ENCODE measurements around the gene PARP11.
A peak's percentile ranks its signal among the peaks of the same experiment; 100 is the strongest.
"Not testable (repeated sequence)": the region's sequence is repeated elsewhere in the genome, so short reads cannot be mapped to it uniquely, and the experiment has no call there.

PARP11 gene

DNA sequence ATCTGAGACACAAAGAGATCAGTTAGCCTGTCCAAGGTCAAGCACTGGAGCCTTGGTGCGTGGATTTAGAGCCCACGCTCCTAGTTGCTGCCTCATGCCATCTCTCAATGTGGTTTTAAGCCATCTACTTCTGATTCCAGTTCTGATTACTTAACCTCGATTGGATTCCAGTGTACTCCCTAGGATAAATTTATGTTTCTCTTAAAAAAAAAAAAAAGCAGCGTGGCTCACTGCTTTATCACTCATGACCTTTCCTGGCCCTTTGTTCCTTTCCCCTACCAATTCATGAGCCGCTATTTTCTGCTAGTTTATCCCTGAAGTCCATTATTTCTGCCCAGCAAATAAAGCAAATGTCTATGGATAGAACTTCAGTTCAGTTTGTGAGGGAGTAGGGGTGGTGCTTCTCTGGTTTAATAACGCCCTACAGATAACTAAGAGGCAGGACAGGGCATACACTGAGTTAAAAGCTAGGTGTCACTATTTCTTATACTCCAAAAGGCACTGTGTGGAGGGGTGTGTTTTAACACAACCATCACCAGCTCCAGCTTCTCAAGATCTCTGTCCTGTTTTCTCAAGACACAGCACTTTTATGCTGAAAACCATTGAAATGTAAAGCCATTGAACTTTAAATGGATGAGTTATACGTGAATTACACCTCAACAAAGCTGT is 9.8 kb upstream of the PARP11 start:
- no peak overlapping the region for H3K27ac ChIP-seq (ENCODE audit: low read depth, low read length, severe bottlenecking)
- peaks cover 8% of the 10 kb centered on the region for H3K9me3 ChIP-seq (ENCODE audit: control insufficient read depth, low read length)
- H3K4me3 ChIP-seq (ENCODE audit: extremely low read depth, insufficient read depth, low read length, poor library complexity, severe bottlenecking), result no peak overlapping the region
- WGBS, 2 experiments (ENCODE audit: insufficient coverage in 2 of 2), result 75 to 91% methylated on average over 4 of the region's 7 CpGs
- H3K36me3 ChIP-seq (ENCODE audit: control insufficient read depth, insufficient read depth, low read length), result no peaks in the 10 kb centered on the region
- H3K4me1 ChIP-seq (ENCODE audit: control insufficient read depth, insufficient read depth, low read length, poor library complexity, severe bottlenecking), result peaks cover 7% of the 10 kb centered on the region

DNA sequence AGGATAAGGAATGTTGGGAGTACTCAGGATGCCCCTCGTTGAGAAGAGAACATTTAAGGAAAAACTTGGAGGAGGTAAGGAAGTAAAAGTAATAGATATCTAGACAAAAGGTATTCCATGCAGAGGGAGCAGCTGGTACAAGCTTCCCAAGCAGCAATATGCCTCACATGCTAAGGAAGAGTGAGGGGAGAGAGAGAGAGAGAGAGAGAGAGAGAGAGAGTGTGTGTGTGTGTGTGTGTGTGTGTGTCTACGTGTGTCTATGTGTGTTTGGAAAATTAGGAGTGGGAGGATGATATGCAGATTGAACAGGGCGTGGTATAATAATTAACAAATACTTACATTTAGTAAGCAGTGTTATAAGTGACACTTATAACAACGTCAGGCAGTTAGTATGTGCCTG is 9.2 kb upstream of the PARP11 start:
- peaks cover 7% of the 10 kb centered on the region for H3K4me1 ChIP-seq (ENCODE audit: control insufficient read depth, insufficient read depth, low read length, poor library complexity, severe bottlenecking)
- WGBS, 2 experiments (ENCODE audit: insufficient coverage in 2 of 2), result 77 to 94% methylated on average over 2 of the region's 4 CpGs
- H3K27ac ChIP-seq (ENCODE audit: low read depth, low read length, severe bottlenecking), result no peak overlapping the region
- no peaks in the 10 kb centered on the region for H3K36me3 ChIP-seq (ENCODE audit: control insufficient read depth, insufficient read depth, low read length)
- no peak overlapping the region for H3K4me3 ChIP-seq (ENCODE audit: extremely low read depth, insufficient read depth, low read length, poor library complexity, severe bottlenecking)
- H3K9me3 ChIP-seq (ENCODE audit: control insufficient read depth, low read length), result peaks cover 8% of the 10 kb centered on the region

DNA sequence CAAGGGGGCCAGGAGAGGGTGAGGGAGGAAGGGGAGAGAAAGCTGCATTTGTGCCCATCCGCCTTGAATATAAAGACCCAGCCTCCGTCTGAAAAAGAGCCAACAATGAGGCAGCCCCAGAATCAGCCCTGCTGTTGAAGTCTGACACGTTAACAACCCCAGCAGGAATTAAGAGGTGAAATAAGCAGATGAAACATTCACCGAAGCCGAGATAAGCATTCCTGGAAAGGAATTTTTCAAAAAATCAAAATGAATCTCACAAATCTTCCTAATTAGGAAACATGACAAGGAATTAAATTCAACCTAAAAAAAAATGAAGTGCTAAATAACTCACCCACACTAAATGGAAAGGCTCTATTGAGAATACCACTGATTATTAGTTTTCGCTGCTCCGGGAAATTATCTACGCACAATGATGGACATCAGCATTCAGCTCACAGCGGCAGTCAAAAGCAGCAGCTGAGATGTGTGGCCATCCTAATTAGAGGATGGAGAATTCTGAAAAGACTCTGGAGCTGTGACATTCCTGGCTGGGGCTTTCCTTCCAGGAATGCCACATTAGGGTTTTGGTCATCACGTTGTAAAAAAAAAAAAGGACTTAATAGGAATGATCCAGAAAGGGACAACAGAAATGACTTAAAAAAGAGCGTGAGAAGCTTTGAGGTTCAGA is 8.2 kb upstream of the PARP11 start:
- H3K27ac ChIP-seq (ENCODE audit: low read depth, low read length, severe bottlenecking), result peak overlapping the region; percentile 18
- H3K4me3 ChIP-seq (ENCODE audit: extremely low read depth, insufficient read depth, low read length, poor library complexity, severe bottlenecking), result no peak overlapping the region
- H3K4me1 ChIP-seq (ENCODE audit: control insufficient read depth, insufficient read depth, low read length, poor library complexity, severe bottlenecking), result peaks cover 7% of the 10 kb centered on the region
- 49 to 61% methylated on average over 6 to 9 of the region's 11 CpGs for WGBS, 2 experiments (ENCODE audit: insufficient coverage in 2 of 2)
- peaks cover 8% of the 10 kb centered on the region for H3K9me3 ChIP-seq (ENCODE audit: control insufficient read depth, low read length)
- H3K36me3 ChIP-seq (ENCODE audit: control insufficient read depth, insufficient read depth, low read length), result no peaks in the 10 kb centered on the region

DNA sequence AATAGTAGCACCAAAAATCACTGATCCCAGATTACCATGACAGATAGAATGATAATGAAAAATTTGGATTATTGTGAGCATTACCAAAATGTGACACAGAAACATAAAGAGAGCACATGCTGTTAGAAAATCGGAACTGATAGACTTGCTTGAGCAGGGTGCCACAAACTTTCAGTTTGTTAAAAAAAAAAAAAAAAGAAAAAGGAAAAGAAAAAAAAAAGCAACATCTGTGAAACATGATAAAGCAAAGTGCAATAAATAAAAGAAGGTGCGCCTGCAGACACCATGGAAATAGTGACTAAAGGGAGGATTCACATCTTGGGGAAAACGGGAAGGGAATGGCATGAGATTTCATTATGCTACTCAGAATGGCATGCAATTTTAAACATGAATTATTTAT is 6.6 kb upstream of the PARP11 start:
- Histone ChIP-seq H3K4me1 (ENCODE audit: control insufficient read depth, insufficient read depth, low read length, poor library complexity, severe bottlenecking) (peaks cover 7% of the 10 kb centered on the region), H3K36me3 (ENCODE audit: control insufficient read depth, insufficient read depth, low read length) (no peaks in the 10 kb centered on the region), H3K4me3 (ENCODE audit: extremely low read depth, insufficient read depth, low read length, poor library complexity, severe bottlenecking) (no peak overlapping the region), H3K9me3 (ENCODE audit: control insufficient read depth, low read length) (peaks cover 8% of the 10 kb centered on the region), H3K27ac (ENCODE audit: low read depth, low read length, severe bottlenecking) (no peak overlapping the region)
- WGBS, 2 experiments (ENCODE audit: insufficient coverage in 2 of 2), result 83 to 89% methylated on average over 1 to 2 of the region's 3 CpGs

DNA sequence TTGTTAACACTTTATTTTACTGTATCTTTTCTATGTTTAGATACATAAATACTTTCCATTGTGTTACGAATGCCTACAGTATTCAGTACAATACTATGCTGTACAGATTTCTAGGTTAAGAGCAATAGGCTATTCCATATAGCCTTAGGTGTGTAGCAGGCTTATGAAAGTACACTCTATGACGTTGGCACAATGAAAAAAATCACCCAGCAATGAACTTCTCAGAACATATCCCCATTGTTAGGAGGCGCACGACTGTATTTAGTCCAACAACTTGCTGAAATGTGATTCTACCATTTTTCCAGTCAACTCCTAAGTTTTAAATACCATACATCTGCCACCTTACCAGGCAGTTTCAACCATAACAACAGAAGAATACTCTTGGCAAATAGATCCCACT is 1.8 kb downstream of the PARP11 start:
- Histone ChIP-seq H3K4me3 (ENCODE audit: extremely low read depth, insufficient read depth, low read length, poor library complexity, severe bottlenecking) (peak overlapping the region; percentile 69), H3K4me1 (ENCODE audit: control insufficient read depth, insufficient read depth, low read length, poor library complexity, severe bottlenecking) (peaks cover 3% of the 10 kb centered on the region), H3K36me3 (ENCODE audit: control insufficient read depth, insufficient read depth, low read length) (no peaks in the 10 kb centered on the region), H3K9me3 (ENCODE audit: control insufficient read depth, low read length) (no peaks in the 10 kb centered on the region), H3K27ac (ENCODE audit: low read depth, low read length, severe bottlenecking) (no peak overlapping the region)
- 83 to 97% methylated on average over 3 of the region's 4 CpGs for WGBS, 2 experiments (ENCODE audit: insufficient coverage in 2 of 2)

- Histone ChIP-seq H3K36me3 (ENCODE audit: control insufficient read depth, insufficient read depth, low read length) (no peaks in the 10 kb centered on the region), H3K4me3 (ENCODE audit: extremely low read depth, insufficient read depth, low read length, poor library complexity, severe bottlenecking) (no peak overlapping the region), H3K9me3 (ENCODE audit: control insufficient read depth, low read length) (peaks cover 5% of the 10 kb centered on the region), H3K27ac (ENCODE audit: low read depth, low read length, severe bottlenecking) (no peak overlapping the region), H3K4me1 (ENCODE audit: control insufficient read depth, insufficient read depth, low read length, poor library complexity, severe bottlenecking) (peaks cover 3% of the 10 kb centered on the region)
- WGBS, 2 experiments (ENCODE audit: insufficient coverage in 2 of 2), result no CpG with 5 or more reads among the region's 6 CpGs
These were observed 3.3 kb downstream of the PARP11 start for GRCh38 chr12:3869865-3870264.

DNA sequence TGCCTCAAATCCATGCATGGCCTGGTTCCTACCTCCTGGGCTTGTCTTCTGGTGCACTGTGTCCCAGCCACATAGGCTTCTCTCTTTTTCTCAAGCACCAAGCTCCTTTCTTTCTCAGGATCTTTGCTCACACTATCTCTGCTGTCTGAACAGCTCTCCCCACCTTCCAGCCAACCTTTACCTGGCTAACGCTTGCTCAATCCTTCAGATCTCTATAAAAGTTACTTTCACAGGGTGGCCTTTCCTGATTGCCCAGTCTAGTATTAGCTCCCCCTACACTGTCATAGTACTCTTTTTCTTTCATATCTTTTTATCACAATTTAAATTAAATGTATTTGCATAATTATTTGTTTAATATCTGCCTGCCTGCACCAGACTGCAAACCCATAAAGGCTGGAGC is 3.8 kb downstream of the PARP11 start:
- Histone ChIP-seq H3K4me3 (ENCODE audit: extremely low read depth, insufficient read depth, low read length, poor library complexity, severe bottlenecking) (no peak overlapping the region), H3K27ac (ENCODE audit: low read depth, low read length, severe bottlenecking) (no peak overlapping the region), H3K36me3 (ENCODE audit: control insufficient read depth, insufficient read depth, low read length) (no peaks in the 10 kb centered on the region), H3K4me1 (ENCODE audit: control insufficient read depth, insufficient read depth, low read length, poor library complexity, severe bottlenecking) (peaks cover 3% of the 10 kb centered on the region), H3K9me3 (ENCODE audit: control insufficient read depth, low read length) (peaks cover 5% of the 10 kb centered on the region)
- WGBS, 2 experiments (ENCODE audit: insufficient coverage in 2 of 2), result 100% methylated on average over 1 of the region's 1 CpG

GRCh38 chr12:3863756-3864155 is 9.4 kb downstream of the PARP11 start:
- Histone ChIP-seq H3K9me3 (ENCODE audit: control insufficient read depth, low read length) (peaks cover 5% of the 10 kb centered on the region), H3K4me1 (ENCODE audit: control insufficient read depth, insufficient read depth, low read length, poor library complexity, severe bottlenecking) (no peaks in the 10 kb centered on the region), H3K36me3 (ENCODE audit: control insufficient read depth, insufficient read depth, low read length) (peaks cover 22% of the 10 kb centered on the region), H3K4me3 (ENCODE audit: extremely low read depth, insufficient read depth, low read length, poor library complexity, severe bottlenecking) (no peak overlapping the region), H3K27ac (ENCODE audit: low read depth, low read length, severe bottlenecking) (no peak overlapping the region)
- 94 to 100% methylated on average over 3 to 6 of the region's 6 CpGs for WGBS, 2 experiments (ENCODE audit: insufficient coverage in 2 of 2)

- H3K9me3 ChIP-seq (ENCODE audit: control insufficient read depth, low read length), result no peaks in the 10 kb centered on the region
- WGBS, 2 experiments (ENCODE audit: insufficient coverage in 2 of 2), result no CpG with 5 or more reads among the region's 5 CpGs
- H3K27ac ChIP-seq (ENCODE audit: low read depth, low read length, severe bottlenecking), result no peak overlapping the region
- no peaks in the 10 kb centered on the region for H3K4me1 ChIP-seq (ENCODE audit: control insufficient read depth, insufficient read depth, low read length, poor library complexity, severe bottlenecking)
- no peak overlapping the region for H3K4me3 ChIP-seq (ENCODE audit: extremely low read depth, insufficient read depth, low read length, poor library complexity, severe bottlenecking)
- no peaks in the 10 kb centered on the region for H3K36me3 ChIP-seq (ENCODE audit: control insufficient read depth, insufficient read depth, low read length)
These were observed 30.7 kb downstream of the PARP11 start for GRCh38 chr12:3842517-3842916.

DNA sequence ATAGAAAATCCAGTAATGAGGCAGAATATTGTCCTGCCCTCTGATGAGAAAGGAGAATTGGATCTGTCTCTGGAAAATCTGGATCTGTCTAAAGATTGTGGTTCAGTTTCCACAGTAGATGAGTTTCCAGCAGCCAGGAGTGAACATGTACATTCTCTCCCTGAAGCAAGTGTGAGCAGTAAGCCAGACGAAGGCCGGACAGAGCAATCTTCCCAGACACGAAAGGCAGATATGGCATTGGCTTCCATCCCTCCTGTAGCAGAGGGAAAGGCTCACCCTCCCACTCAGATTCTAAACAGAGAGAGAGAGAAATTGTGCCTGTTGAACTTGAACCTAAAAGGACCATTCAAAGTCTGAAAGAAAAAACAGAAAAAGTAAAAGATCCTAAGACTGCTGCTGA is 31.4 kb downstream of the PARP11 start:
- H3K4me3 ChIP-seq (ENCODE audit: extremely low read depth, insufficient read depth, low read length, poor library complexity, severe bottlenecking), result no peak overlapping the region
- no peaks in the 10 kb centered on the region for H3K9me3 ChIP-seq (ENCODE audit: control insufficient read depth, low read length)
- no peaks in the 10 kb centered on the region for H3K36me3 ChIP-seq (ENCODE audit: control insufficient read depth, insufficient read depth, low read length)
- WGBS, 2 experiments (ENCODE audit: insufficient coverage in 2 of 2), result 97 to 100% methylated on average over 2 to 3 of the region's 3 CpGs
- no peak overlapping the region for H3K27ac ChIP-seq (ENCODE audit: low read depth, low read length, severe bottlenecking)
- H3K4me1 ChIP-seq (ENCODE audit: control insufficient read depth, insufficient read depth, low read length, poor library complexity, severe bottlenecking), result no peaks in the 10 kb centered on the region

DNA sequence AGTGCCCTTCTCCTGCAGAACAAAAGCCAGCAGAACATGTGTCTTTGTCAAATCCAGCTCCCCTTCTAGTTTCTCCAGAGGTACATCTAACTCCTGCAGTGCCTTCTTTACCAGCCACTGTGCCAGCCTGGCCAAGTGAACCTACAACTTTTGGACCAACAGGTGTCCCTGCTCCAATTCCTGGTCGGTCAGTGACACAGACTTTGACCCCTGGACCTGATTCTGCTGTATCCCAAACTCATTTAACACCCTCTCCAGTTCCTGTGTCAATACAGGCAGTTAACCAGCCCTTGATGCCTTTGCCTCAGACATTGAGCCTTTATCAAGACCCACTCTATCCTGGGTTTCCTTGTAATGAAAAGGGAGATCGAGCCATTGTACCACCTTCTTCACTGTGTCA is 32.4 kb downstream of the PARP11 start:
- 80% methylated on average over 1 of the region's 2 CpGs; no CpG with 5 or more reads in 1 of the 2 experiments for WGBS, 2 experiments (ENCODE audit: insufficient coverage in 2 of 2)
- H3K27ac ChIP-seq (ENCODE audit: low read depth, low read length, severe bottlenecking); H3K4me1 ChIP-seq (ENCODE audit: control insufficient read depth, insufficient read depth, low read length, poor library complexity, severe bottlenecking); H3K9me3 ChIP-seq (ENCODE audit: control insufficient read depth, low read length); H3K4me3 ChIP-seq (ENCODE audit: extremely low read depth, insufficient read depth, low read length, poor library complexity, severe bottlenecking); H3K36me3 ChIP-seq (ENCODE audit: control insufficient read depth, insufficient read depth, low read length): not testable (repeated sequence)

All from mesodermal cell (in vitro differentiated cells).